Peyer's patch (tissue), 4 donors: Measurements from ENCODE around the gene WRAP73. TPM values are rescaled to one million over a fixed set of nuclear protein-coding genes. Genes with fewer than 3 reads are reported as not detected.
"Not testable (repeated sequence)": the region's sequence is repeated elsewhere in the genome, so short reads cannot be mapped to it uniquely, and the experiment has no call there.

Experiments
- DNase-seq, 3 donors: peaks; one replicate each; pipeline ENCODE4 v3.0.0-alpha.2; 2017 to 2019
- H3K27ac ChIP-seq, 4 donors: fragments of 200-600 bp; sonication (generic); one replicate each; pipeline ENCODE4 v1.5.1; 2016 to 2019
- H3K27me3 ChIP-seq, 2 donors: fragments of 200-600 bp; sonication (generic); one replicate each; pipeline ENCODE4 v1.5.1; 2019
- H3K36me3 ChIP-seq, 3 donors: fragments of 200-600 bp; sonication (generic); one replicate each; pipeline ENCODE4 v1.5.1; 2016 to 2019
- H3K4me1 ChIP-seq, 4 donors: fragments of 200-600 bp; sonication (generic); one replicate each; pipeline ENCODE4 v1.5.1; 2016 to 2019
- H3K4me3 ChIP-seq, 4 donors: fragments of 200-600 bp; sonication (generic); 1 replicate in 3 of 4; 2 replicates in 1 of 4; pipeline ENCODE4 v1.5.1; 2016 to 2019; ENCODE audit warnings: mild to moderate bottlenecking in 1 of 4
- H3K9me3 ChIP-seq, 4 donors: fragments of 200-600 bp; sonication (generic); one replicate each; pipeline ENCODE4 v1.5.1; 2016 to 2019; ENCODE audit warnings: mild to moderate bottlenecking in 1 of 4
- CTCF ChIP-seq, 6 experiments: fragments of 450-650 bp in 4 of 6; fragments of 200-600 bp in 2 of 6; sonication (generic) in 1 of 6; IDR thresholded peaks; one replicate each; pipeline ENCODE4 v1.5.1; 2017 to 2019; ENCODE audit warnings: antibody characterized with exemption in 6 of 6, mild to moderate bottlenecking in 3 of 6, moderate library complexity in 1 of 6
- POLR2A ChIP-seq, 2 donors: fragments of 450-650 bp; IDR thresholded peaks; one replicate each; pipeline ENCODE4 v1.5.1; 2017; ENCODE audit warnings: antibody characterized with exemption in 2 of 2, mild to moderate bottlenecking in 2 of 2, moderate library complexity in 2 of 2
- total RNA-seq, 4 donors: library from RNA; depleted of rRNA; stranded (reverse); fragments of >200 nt; gene quantifications; one replicate each; pipeline ENCODE4 v1.1.0, GENCODE V29; 2016

The WRAP73 gene
- total RNA-seq, 4 donors from 2014 or later, result 34.3 to 71.1 (median 49.4) TPM

GRCh38 chr1:3623441-3624199, 26.3 kb downstream of the WRAP73 start:
- no peak for TF ChIP-seq CTCF (IDR thresholded peaks at IDR 0.05)
- no peak for TF ChIP-seq POLR2A (IDR thresholded peaks at IDR 0.05)
- DNase-seq, result no peak
- Histone ChIP-seq H3K4me3 (peak overlapping the region; percentile 91 to 100 (median 98)), H3K36me3 (peaks cover 0 to 21% (median 0%) of the 10 kb centered on the region in 3 donors), H3K27me3 (no peaks in the 10 kb centered on the region), H3K27ac (peak overlapping the region; percentile 93 to 100 (median 94)), H3K9me3 (no peaks in the 10 kb centered on the region), H3K4me1 (peaks cover 0 to 38% (median 7%) of the 10 kb centered on the region in 4 donors)

GRCh38 chr1:3622102-3622501, 27.8 kb downstream of the WRAP73 start:
- not testable (repeated sequence) for H3K9me3 ChIP-seq, DNase-seq, H3K4me3 ChIP-seq, H3K36me3 ChIP-seq, H3K27me3 ChIP-seq, H3K27ac ChIP-seq
- H3K4me1 ChIP-seq, result peaks cover 0 to 40% (median 7%) of the 10 kb centered on the region in 4 donors

- H3K9me3 ChIP-seq, DNase-seq, H3K27me3 ChIP-seq, H3K36me3 ChIP-seq, H3K4me3 ChIP-seq: not testable (repeated sequence)
- peak in 5 of 6 experiments; percentile 33 to 70 (median 64) for TF ChIP-seq CTCF (IDR thresholded peaks at IDR 0.05)
- Histone ChIP-seq H3K4me1 (peaks cover 0 to 34% (median 7%) of the 10 kb centered on the region in 4 donors), H3K27ac (peak overlapping the region in 1 of 4 donors; percentile 9)
Observed at GRCh38 chr1:3621151-3621671, 28.7 kb downstream of the WRAP73 start.

- DNase-seq, result no peak
- no peak overlapping the region for H3K4me3 ChIP-seq
- no peaks in the 10 kb centered on the region for H3K27me3 ChIP-seq
- H3K9me3 ChIP-seq, result no peaks in the 10 kb centered on the region
- peaks cover 0 to 29% (median 7%) of the 10 kb centered on the region in 4 donors for H3K4me1 ChIP-seq
- H3K27ac ChIP-seq, result no peak overlapping the region
- no peaks in the 10 kb centered on the region for H3K36me3 ChIP-seq
- TF ChIP-seq POLR2A (IDR thresholded peaks at IDR 0.05), result no peak
- TF ChIP-seq CTCF (IDR thresholded peaks at IDR 0.05), result no peak
Observed at GRCh38 chr1:3620708-3621107, 29.2 kb downstream of the WRAP73 start.

GRCh38 chr1:3618881-3619671, 30.8 kb downstream of the WRAP73 start:
- Histone ChIP-seq H3K9me3 (no peaks in the 10 kb centered on the region), H3K4me1 (peaks cover 0 to 26% (median 5%) of the 10 kb centered on the region in 4 donors)
- peak; percentile 65 to 92 (median 78) for DNase-seq

More at GRCh38 chr1:3618881-3619671, 30.8 kb downstream of the WRAP73 start:
- Histone ChIP-seq H3K36me3 (no peaks in the 10 kb centered on the region), H3K27me3 (no peaks in the 10 kb centered on the region), H3K4me3 (no peak overlapping the region), H3K27ac (no peak overlapping the region)
- TF ChIP-seq CTCF (IDR thresholded peaks at IDR 0.05) (peak; percentile 75 to 84 (median 80)), POLR2A (IDR thresholded peaks at IDR 0.05) (no peak)
